ENCODE data around the gene TSPAN1. TPM values are rescaled to one million over a fixed set of nuclear protein-coding genes. Genes with fewer than 3 reads are reported as not detected.
A peak's percentile ranks its signal among the peaks of the same experiment; 100 is the strongest.

TSPAN1 gene
- total RNA-seq, 1 donor from 2014 or later: 3.9 TPM

DNA sequence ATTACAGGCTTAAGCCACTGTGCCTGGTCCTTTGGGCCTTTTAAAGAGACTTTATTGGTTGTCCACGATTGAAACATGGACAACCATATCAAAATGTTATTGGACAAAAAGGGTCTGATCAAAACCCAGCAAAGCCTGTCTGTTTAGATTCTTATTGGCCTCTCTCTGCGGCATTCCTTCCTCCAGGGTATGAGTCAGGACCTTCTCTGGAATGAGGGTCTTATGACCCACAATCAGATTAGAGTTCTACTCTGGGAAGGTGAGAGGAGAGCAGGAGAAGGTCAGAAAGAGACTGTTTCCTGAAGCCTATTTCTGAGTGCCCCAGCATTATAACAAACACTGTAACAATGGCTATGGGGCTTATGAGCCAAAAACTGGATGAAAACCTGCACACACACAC, 36.2 kb downstream of the TSPAN1 start:
- no peak for DNase-seq (ENCODE audit: extremely low spot score in 2 of 2)
- TF ChIP-seq POLR2A (IDR thresholded peaks at IDR 0.05) (no peak), POLR2AphosphoS5 (IDR thresholded peaks at IDR 0.05; ENCODE audit: insufficient read depth in 1 of 2, low read depth in 1 of 2) (no peak)
- TF ChIP-seq, protein P1, sequence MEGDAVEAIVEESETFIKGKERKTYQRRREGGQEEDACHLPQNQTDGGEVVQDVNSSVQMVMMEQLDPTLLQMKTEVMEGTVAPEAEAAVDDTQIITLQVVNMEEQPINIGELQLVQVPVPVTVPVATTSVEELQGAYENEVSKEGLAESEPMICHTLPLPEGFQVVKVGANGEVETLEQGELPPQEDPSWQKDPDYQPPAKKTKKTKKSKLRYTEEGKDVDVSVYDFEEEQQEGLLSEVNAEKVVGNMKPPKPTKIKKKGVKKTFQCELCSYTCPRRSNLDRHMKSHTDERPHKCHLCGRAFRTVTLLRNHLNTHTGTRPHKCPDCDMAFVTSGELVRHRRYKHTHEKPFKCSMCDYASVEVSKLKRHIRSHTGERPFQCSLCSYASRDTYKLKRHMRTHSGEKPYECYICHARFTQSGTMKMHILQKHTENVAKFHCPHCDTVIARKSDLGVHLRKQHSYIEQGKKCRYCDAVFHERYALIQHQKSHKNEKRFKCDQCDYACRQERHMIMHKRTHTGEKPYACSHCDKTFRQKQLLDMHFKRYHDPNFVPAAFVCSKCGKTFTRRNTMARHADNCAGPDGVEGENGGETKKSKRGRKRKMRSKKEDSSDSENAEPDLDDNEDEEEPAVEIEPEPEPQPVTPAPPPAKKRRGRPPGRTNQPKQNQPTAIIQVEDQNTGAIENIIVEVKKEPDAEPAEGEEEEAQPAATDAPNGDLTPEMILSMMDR (IDR thresholded peaks at IDR 0.05): no peak
- peaks cover 11% of the 10 kb centered on the region for H3K4me1 ChIP-seq
- H3K27me3 ChIP-seq: no peaks in the 10 kb centered on the region
- H3K9me3 ChIP-seq: no peaks in the 10 kb centered on the region
- no peak overlapping the region for H3K4me3 ChIP-seq
- H3K27ac ChIP-seq: no peak overlapping the region
- intact Hi-C loops (cut with DNase I): no loop called here
- no peaks in the 10 kb centered on the region for H3K36me3 ChIP-seq

DNA sequence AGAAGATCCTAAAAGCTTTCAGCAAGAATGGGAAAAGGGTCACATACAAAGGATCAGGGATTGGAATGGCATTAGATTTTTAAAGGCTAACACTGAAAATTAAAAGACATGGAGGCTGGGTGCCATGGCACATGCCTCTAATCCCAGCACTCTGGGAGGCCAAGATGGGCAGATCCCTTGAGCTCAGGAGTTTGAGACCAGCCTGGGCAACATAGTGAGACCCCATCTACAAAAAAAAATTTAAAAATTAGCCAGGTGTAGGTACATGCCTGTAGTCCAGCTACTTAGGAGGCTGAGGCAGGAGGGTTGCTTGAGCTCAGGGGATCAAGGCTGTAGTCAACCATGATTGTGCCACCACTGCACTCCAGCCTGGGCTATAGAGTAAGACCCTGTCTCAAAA, 40.6 kb downstream of the TSPAN1 start:
- Histone ChIP-seq H3K27me3 (no peaks in the 10 kb centered on the region), H3K4me1 (no peaks in the 10 kb centered on the region), H3K4me3 (no peak overlapping the region), H3K36me3 (no peaks in the 10 kb centered on the region), H3K27ac (no peak overlapping the region), H3K9me3 (no peaks in the 10 kb centered on the region)
- TF ChIP-seq POLR2A (IDR thresholded peaks at IDR 0.05): no peak
- intact Hi-C loops (cut with DNase I): no loop called here
- no peak for DNase-seq (ENCODE audit: extremely low spot score in 2 of 2)

DNA sequence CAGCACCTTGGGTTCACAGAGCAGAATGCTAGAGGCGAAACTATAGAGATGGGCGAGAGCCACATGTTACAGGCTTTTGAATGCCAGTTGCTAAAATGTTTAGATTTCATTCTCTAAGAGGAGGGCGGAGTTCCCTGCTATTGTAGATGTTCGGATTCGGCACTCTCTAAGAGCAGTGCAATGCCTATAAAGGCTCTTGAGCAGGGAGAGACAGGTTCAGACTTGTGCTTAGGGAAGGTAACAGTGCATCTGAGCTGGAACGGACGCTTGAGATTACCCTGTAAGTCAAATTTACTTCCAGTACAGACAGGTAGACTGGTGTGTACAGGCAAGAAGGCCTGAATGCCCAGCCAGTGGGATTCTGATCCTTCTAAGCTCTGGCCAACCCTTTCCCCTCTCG, 43.6 kb downstream of the TSPAN1 start:
- TF ChIP-seq, protein P1 (IDR thresholded peaks at IDR 0.05): no peak
- no peak for TF ChIP-seq POLR2A (IDR thresholded peaks at IDR 0.05)
- peak in 1 of 2 donors; percentile 73 for TF ChIP-seq POLR2AphosphoS5 (IDR thresholded peaks at IDR 0.05; ENCODE audit: insufficient read depth in 1 of 2, low read depth in 1 of 2)
- Histone ChIP-seq H3K4me1 (peaks cover 4% of the 10 kb centered on the region), H3K9me3 (no peaks in the 10 kb centered on the region), H3K27ac (peak overlapping the region; percentile 46), H3K27me3 (no peaks in the 10 kb centered on the region), H3K4me3 (no peak overlapping the region), H3K36me3 (no peaks in the 10 kb centered on the region)
- DNase-seq (ENCODE audit: extremely low spot score in 2 of 2): no peak
- intact Hi-C loops (cut with DNase I): no loop called here

DNA sequence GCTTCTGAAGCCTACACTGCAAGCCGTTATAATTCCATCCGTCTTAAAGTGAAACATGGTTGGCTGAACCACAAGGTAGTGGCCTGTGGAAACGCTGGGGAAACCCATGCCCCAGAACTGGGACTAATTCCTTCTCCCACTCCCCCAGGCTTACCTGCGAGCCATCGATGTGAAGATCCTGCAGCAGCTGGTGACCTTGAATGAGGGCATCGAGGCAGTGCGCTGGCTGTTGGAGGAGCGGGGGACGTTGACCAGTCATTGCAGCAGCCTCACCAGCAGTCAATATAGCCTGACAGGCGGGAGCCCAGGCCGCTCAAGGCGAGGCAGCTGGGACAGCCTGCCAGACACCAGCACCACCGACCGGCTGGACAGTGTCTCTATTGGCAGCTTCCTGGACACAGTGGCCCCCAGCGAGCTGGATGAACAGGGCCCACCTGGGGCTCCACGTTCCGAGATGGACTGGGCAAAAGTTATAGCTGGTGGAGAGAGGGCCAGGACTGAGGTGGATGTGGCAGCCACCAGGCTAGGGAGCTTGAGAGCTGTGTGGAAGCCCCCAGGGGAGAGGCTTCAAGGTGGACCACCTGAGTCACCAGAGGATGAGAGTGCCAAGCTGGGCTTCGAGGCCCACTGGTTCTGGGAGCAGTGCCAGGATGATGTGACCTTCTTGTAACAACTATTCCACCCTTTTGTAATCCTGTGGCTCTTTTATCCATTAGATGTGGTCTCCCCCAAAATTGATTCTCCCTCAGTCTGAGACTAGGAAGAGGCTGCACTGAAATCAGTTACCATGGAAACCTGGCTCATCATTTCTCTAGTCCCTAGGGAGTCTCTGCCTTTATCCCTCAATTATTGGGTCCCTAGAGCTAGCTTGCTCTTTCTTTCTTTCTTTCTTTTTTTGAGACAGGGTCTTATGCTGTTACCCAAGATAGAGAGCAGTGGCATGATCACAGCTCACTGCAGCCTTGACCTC, 44.9 kb downstream of the TSPAN1 start:
- Histone ChIP-seq H3K9me3 (no peaks in the 10 kb centered on the region), H3K36me3 (no peaks in the 10 kb centered on the region), H3K4me1 (peaks cover 4% of the 10 kb centered on the region), H3K4me3 (no peak overlapping the region), H3K27me3 (no peaks in the 10 kb centered on the region), H3K27ac (peak overlapping the region; percentile 46)
- TF ChIP-seq POLR2AphosphoS5 (IDR thresholded peaks at IDR 0.05; ENCODE audit: insufficient read depth in 1 of 2, low read depth in 1 of 2) (no peak), POLR2A (IDR thresholded peaks at IDR 0.05) (no peak)
- TF ChIP-seq, protein P1 (IDR thresholded peaks at IDR 0.05): no peak
- intact Hi-C loops (cut with DNase I): no loop called here
- DNase-seq (ENCODE audit: extremely low spot score in 2 of 2): no peak

DNA sequence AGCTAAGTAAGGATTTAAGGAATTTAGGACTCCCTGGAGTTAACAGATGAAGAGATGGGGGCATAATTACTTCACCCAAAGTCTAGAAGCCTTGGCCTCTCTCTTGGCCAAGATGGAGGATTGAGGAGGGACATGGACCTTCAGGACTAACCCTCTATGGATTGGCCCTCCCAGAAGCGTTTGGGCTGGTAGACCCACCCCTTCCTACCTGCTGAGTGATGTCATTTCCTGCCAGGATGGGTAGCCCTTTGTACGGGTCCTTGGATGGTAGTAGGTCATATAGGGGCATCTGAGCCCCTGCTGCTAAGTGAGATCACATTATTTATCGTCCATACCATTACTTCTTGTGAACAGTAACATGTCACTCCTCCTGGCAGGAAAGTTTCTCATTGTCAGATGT, 45.9 kb downstream of the TSPAN1 start:
- peaks cover 4% of the 10 kb centered on the region for H3K4me1 ChIP-seq
- H3K36me3 ChIP-seq: no peaks in the 10 kb centered on the region
- H3K27me3 ChIP-seq: no peaks in the 10 kb centered on the region
- H3K9me3 ChIP-seq: no peaks in the 10 kb centered on the region
- no peak overlapping the region for H3K4me3 ChIP-seq
- no peak for DNase-seq (ENCODE audit: extremely low spot score in 2 of 2)
- intact Hi-C loops (cut with DNase I): no loop called here
- no peak overlapping the region for H3K27ac ChIP-seq
- TF ChIP-seq, protein P1 (IDR thresholded peaks at IDR 0.05): no peak
- TF ChIP-seq POLR2A (IDR thresholded peaks at IDR 0.05) (no peak), POLR2AphosphoS5 (IDR thresholded peaks at IDR 0.05; ENCODE audit: insufficient read depth in 1 of 2, low read depth in 1 of 2) (no peak)

Measured in vagina (tissue), 2 donors.